Measurements from ENCODE around the gene GNA15. TPM values are rescaled to one million over a fixed set of nuclear protein-coding genes. Genes with fewer than 3 reads are reported as not detected.
A peak's percentile ranks its signal among the peaks of the same experiment; 100 is the strongest.

Gene GNA15
- total RNA-seq, 6 experiments from 2014 or later: 0.31 to 3.9 (median 0.83) TPM

- intact Hi-C loops (cut with DNase I): no loop called here
- ATAC-seq (no peak), DNase-seq (no peak)
- Histone ChIP-seq H3K27ac (peak overlapping the region in 1 of 3 donors; percentile 77), H3K27me3 (no peaks in the 10 kb centered on the region), H3K4me3 (no peak overlapping the region), H3K36me3 (no peaks in the 10 kb centered on the region), H3K9me3 (no peaks in the 10 kb centered on the region), H3K4me1 (no peaks in the 10 kb centered on the region)
- TF ChIP-seq CTCF (IDR thresholded peaks at IDR 0.05) (no peak), POLR2A (IDR thresholded peaks at IDR 0.05) (no peak)
Observed at GRCh38 chr19:3140667-3141038, 4.8 kb downstream of the GNA15 start.

GRCh38 chr19:3142292-3142670, 6.4 kb downstream of the GNA15 start:
- intact Hi-C loops (cut with DNase I): no loop called here
- WGBS (ENCODE audit: insufficient coverage, low coverage, low lambda C conversion rate, missing lambda C conversion rate): 31% methylated on average over 2 of the region's 6 CpGs
- TF ChIP-seq CTCF (IDR thresholded peaks at IDR 0.05): no peak
- no peak for TF ChIP-seq POLR2A (IDR thresholded peaks at IDR 0.05)
- ATAC-seq (peak; percentile 43 to 54 (median 47)), DNase-seq (no peak)
- no peaks in the 10 kb centered on the region for H3K4me1 ChIP-seq
- no peaks in the 10 kb centered on the region for H3K9me3 ChIP-seq
- no peaks in the 10 kb centered on the region for H3K36me3 ChIP-seq
- H3K27me3 ChIP-seq: no peaks in the 10 kb centered on the region
- no peak overlapping the region for H3K4me3 ChIP-seq
- peak overlapping the region in 2 of 3 donors; percentile 52 to 77 for H3K27ac ChIP-seq

GRCh38 chr19:3142781-3143337, 7.0 kb downstream of the GNA15 start:
- Histone ChIP-seq H3K4me1 (no peaks in the 10 kb centered on the region), H3K27ac (peak overlapping the region in 1 of 3 donors; percentile 77), H3K9me3 (no peaks in the 10 kb centered on the region), H3K27me3 (no peaks in the 10 kb centered on the region), H3K36me3 (no peaks in the 10 kb centered on the region), H3K4me3 (no peak overlapping the region)
- TF ChIP-seq POLR2A (IDR thresholded peaks at IDR 0.05) (no peak), CTCF (IDR thresholded peaks at IDR 0.05) (no peak)
- DNase-seq (no peak), ATAC-seq (no peak)
- intact Hi-C loops (cut with DNase I): no loop called here
- 67% methylated on average over 8 of the region's 11 CpGs for WGBS (ENCODE audit: insufficient coverage, low coverage, low lambda C conversion rate, missing lambda C conversion rate)

GRCh38 chr19:3145909-3146676, 10.3 kb downstream of the GNA15 start:
- DNase-seq (no peak), ATAC-seq (peak; percentile 29 to 54 (median 38))
- no peaks in the 10 kb centered on the region for H3K27me3 ChIP-seq
- intact Hi-C loops (cut with DNase I): no loop called here
- 33% methylated on average over 7 of the region's 20 CpGs for WGBS (ENCODE audit: insufficient coverage, low coverage, low lambda C conversion rate, missing lambda C conversion rate)
- no peaks in the 10 kb centered on the region for H3K4me1 ChIP-seq
- H3K4me3 ChIP-seq: no peak overlapping the region
- H3K9me3 ChIP-seq: no peaks in the 10 kb centered on the region
- no peaks in the 10 kb centered on the region for H3K36me3 ChIP-seq
- TF ChIP-seq POLR2A (IDR thresholded peaks at IDR 0.05) (no peak), CTCF (IDR thresholded peaks at IDR 0.05) (no peak)
- no peak overlapping the region for H3K27ac ChIP-seq
